Measurements from ENCODE around the gene CIB4. TPM values are rescaled to one million over a fixed set of nuclear protein-coding genes. Genes with fewer than 3 reads are reported as not detected.
A peak's percentile ranks its signal among the peaks of the same experiment; 100 is the strongest.

CIB4 gene
- total RNA-seq, 1 donor from 2014 or later: not detected

GRCh38 chr2:26610504-26611335 is 30.4 kb downstream of the CIB4 start:
- H3K27ac Mint-ChIP-seq (ENCODE audit: unreplicated experiment): peak overlapping the region; percentile 6

GRCh38 chr2:26609839-26610277 is 31.3 kb downstream of the CIB4 start:
- Mint-ChIP-seq H3K36me3 (ENCODE audit: unreplicated experiment) (no peaks in the 10 kb centered on the region), H3K27me3 (ENCODE audit: unreplicated experiment) (no peaks in the 10 kb centered on the region), H3K9me3 (ENCODE audit: unreplicated experiment) (peaks cover 4% of the 10 kb centered on the region), H3K27ac (ENCODE audit: unreplicated experiment) (no peak overlapping the region), H3K4me1 (ENCODE audit: low read depth, unreplicated experiment) (peaks cover 79% of the 10 kb centered on the region), H3K4me3 (ENCODE audit: unreplicated experiment) (no peak overlapping the region)
- no peak for DNase-seq
- TF ChIP-seq CTCF (IDR thresholded peaks at IDR 0.05; ENCODE audit: partially characterized antibody, unreplicated experiment): no peak

More at GRCh38 chr2:26610504-26611335, 30.4 kb downstream of the CIB4 start:
- Mint-ChIP-seq H3K4me1 (ENCODE audit: low read depth, unreplicated experiment) (peaks cover 79% of the 10 kb centered on the region), H3K27me3 (ENCODE audit: unreplicated experiment) (no peaks in the 10 kb centered on the region), H3K36me3 (ENCODE audit: unreplicated experiment) (no peaks in the 10 kb centered on the region), H3K4me3 (ENCODE audit: unreplicated experiment) (peak overlapping the region; percentile 10), H3K9me3 (ENCODE audit: unreplicated experiment) (peaks cover 7% of the 10 kb centered on the region)
- no peak for TF ChIP-seq CTCF (IDR thresholded peaks at IDR 0.05; ENCODE audit: partially characterized antibody, unreplicated experiment)
- no peak for DNase-seq

- DNase-seq: no peak
- Mint-ChIP-seq H3K9me3 (ENCODE audit: unreplicated experiment) (peaks cover 4% of the 10 kb centered on the region), H3K27ac (ENCODE audit: unreplicated experiment) (peak overlapping the region; percentile 49)
Observed at GRCh38 chr2:26609205-26609631, 31.9 kb downstream of the CIB4 start.

GRCh38 chr2:26608557-26608956 is 32.6 kb downstream of the CIB4 start:
- Mint-ChIP-seq H3K9me3 (ENCODE audit: unreplicated experiment) (peaks cover 4% of the 10 kb centered on the region), H3K4me1 (ENCODE audit: low read depth, unreplicated experiment) (peaks cover 71% of the 10 kb centered on the region), H3K27me3 (ENCODE audit: unreplicated experiment) (no peaks in the 10 kb centered on the region), H3K27ac (ENCODE audit: unreplicated experiment) (peak overlapping the region; percentile 19), H3K4me3 (ENCODE audit: unreplicated experiment) (no peak overlapping the region), H3K36me3 (ENCODE audit: unreplicated experiment) (no peaks in the 10 kb centered on the region)
- DNase-seq: no peak
- TF ChIP-seq CTCF (IDR thresholded peaks at IDR 0.05; ENCODE audit: partially characterized antibody, unreplicated experiment): no peak

More at GRCh38 chr2:26609205-26609631, 31.9 kb downstream of the CIB4 start:
- peaks cover 74% of the 10 kb centered on the region for H3K4me1 Mint-ChIP-seq (ENCODE audit: low read depth, unreplicated experiment)
- H3K27me3 Mint-ChIP-seq (ENCODE audit: unreplicated experiment): no peaks in the 10 kb centered on the region
- H3K4me3 Mint-ChIP-seq (ENCODE audit: unreplicated experiment): no peak overlapping the region
- H3K36me3 Mint-ChIP-seq (ENCODE audit: unreplicated experiment): no peaks in the 10 kb centered on the region
- TF ChIP-seq CTCF (IDR thresholded peaks at IDR 0.05; ENCODE audit: partially characterized antibody, unreplicated experiment): no peak

GRCh38 chr2:26607698-26608097 is 33.5 kb downstream of the CIB4 start:
- H3K4me1 Mint-ChIP-seq (ENCODE audit: low read depth, unreplicated experiment): peaks cover 62% of the 10 kb centered on the region
- H3K27me3 Mint-ChIP-seq (ENCODE audit: unreplicated experiment): no peaks in the 10 kb centered on the region
- TF ChIP-seq CTCF (IDR thresholded peaks at IDR 0.05; ENCODE audit: partially characterized antibody, unreplicated experiment): no peak
- H3K4me3 Mint-ChIP-seq (ENCODE audit: unreplicated experiment): no peak overlapping the region
- H3K9me3 Mint-ChIP-seq (ENCODE audit: unreplicated experiment): peaks cover 4% of the 10 kb centered on the region
- no peak overlapping the region for H3K27ac Mint-ChIP-seq (ENCODE audit: unreplicated experiment)
- H3K36me3 Mint-ChIP-seq (ENCODE audit: unreplicated experiment): no peaks in the 10 kb centered on the region
- DNase-seq: no peak
